ENCODE results near the gene PTPRA. TPM values are rescaled to one million over a fixed set of nuclear protein-coding genes. Genes with fewer than 3 reads are reported as not detected.
"Not testable (repeated sequence)": the region's sequence is repeated elsewhere in the genome, so short reads cannot be mapped to it uniquely, and the experiment has no call there.

PTPRA gene
- total RNA-seq, 1 experiment from 2014 or later: 67.8 TPM

GRCh38 chr20:2889797-2890196 lies 16.5 kb downstream of the PTPRA start:
- no peak for DNase-seq (ENCODE audit: low read depth)

DNA sequence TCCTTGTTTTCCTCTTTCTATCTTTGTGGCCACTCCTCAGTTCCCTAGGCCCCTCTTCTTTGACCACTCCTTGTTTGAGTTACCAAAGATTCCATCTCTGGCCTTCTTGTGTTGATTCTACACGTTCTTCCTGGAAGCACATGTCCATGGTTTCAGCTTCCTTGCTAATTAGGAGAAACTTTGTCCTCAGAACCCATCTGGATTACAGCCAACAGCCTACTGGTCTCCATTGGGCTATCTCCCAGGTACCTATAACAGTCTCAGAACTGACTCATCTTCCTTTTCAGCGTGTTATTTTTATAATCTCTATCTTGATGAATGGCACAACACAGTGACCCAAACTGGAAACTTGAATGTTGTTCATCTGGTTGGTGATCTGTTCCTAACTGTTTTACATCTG lies 17.5 kb downstream of the PTPRA start:
- peak; percentile 81 for DNase-seq (ENCODE audit: low read depth)

DNA sequence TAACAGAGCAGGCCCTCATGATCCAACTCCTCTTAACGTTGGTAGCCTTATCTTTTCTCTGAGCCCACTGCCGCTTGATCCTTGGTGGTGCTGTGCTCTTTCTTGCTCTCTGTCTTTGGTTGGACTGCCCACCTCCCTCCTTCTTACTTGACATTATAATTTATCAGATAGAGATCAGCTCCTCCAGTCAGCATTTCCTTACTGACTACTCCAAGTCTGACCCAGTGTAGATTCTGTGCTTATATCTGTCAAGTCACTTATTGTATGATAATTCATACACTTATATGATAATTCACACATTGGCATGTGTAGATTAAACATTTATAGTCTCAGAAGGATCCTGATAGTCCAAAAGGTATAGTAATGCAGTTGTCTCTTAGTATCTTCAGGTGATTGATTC lies 18.1 kb downstream of the PTPRA start:
- no peak for DNase-seq (ENCODE audit: low read depth)

- DNase-seq (ENCODE audit: low read depth): no peak
Observed at GRCh38 chr20:2892376-2892775, 19.1 kb downstream of the PTPRA start.

GRCh38 chr20:2894221-2894620 lies 20.9 kb downstream of the PTPRA start:
- no peak for DNase-seq (ENCODE audit: low read depth)

GRCh38 chr20:2895154-2895553 lies 21.9 kb downstream of the PTPRA start:
- not testable (repeated sequence) for DNase-seq (ENCODE audit: low read depth)

DNA sequence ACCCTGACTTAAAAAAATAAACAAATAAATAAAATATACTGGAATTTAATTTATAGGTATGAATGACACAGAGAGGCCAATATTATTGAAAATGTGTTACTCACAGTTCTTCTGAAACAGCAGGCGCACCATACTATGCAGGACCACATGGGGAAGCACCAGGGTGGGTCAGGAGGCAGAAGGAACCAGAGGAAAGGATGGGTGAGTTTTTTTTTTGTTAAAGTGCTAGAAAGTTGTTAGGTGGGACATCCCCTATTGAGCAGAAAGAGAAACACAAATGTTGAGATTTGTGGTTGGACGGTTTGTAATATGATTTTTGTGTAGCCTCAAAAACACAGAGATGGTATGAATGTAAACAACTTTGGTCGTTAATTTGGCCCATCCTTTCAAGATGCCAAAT lies 26.0 kb downstream of the PTPRA start:
- DNase-seq (ENCODE audit: low read depth): no peak

DNA sequence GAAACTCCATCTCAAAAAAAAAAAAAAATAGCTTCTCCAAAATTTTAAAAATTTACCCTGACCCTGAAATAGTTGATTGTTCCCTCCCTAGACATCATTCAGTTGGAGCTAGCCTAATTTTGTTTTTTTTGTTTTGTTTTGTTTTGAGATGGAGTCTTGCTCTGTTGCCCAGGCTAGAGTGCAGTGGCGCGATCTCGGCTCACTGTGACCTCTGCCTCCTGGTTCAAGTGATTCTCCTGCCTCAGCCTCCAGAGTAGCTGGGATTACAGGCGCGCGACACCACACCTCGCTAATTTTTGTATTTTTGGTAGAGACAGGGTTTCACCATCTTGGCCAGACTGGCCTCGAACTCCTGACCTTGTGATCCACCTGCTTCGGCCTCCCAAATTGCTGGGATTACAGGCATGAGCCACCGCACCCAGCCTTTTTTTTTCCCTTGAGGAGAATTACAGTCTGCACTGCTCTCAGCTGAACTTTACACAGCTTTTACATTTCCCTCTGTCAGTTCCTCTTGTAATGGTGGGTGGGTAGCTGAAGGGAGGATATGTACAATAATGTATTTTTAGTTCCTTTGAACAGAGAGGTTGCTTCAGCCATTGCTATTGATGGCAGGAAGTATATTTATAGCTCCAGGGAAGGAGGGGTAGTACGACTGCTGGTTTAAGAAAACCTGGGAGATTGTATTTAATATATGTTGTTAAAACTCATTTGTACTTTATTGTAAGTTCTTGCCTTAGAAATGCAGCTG lies 27.7 kb downstream of the PTPRA start:
- DNase-seq (ENCODE audit: low read depth): no peak

GRCh38 chr20:2902291-2902690 lies 29.0 kb downstream of the PTPRA start:
- no peak for DNase-seq (ENCODE audit: low read depth)

DNA sequence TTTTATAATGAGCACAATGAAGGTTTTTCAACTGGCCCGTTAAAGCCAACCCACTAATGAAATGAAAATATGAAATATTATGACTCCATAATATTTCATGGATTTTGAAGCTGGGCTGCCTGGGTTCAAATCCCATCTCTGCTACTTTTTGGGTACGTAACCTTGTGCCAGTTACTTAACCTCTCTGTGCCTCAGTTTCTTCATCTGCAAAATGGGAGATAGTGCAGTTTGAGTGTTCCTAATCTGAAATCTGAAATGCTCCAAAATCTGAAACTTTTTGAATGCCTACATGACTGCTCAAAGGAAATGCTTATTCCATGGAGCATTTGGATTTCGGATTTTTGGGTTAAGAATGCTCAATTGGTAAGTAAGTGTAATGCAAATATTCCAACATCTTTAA lies 29.5 kb downstream of the PTPRA start:
- DNase-seq (ENCODE audit: low read depth): no peak

GRCh38 chr20:2903686-2904085 lies 30.4 kb downstream of the PTPRA start:
- DNase-seq (ENCODE audit: low read depth): no peak

DNA sequence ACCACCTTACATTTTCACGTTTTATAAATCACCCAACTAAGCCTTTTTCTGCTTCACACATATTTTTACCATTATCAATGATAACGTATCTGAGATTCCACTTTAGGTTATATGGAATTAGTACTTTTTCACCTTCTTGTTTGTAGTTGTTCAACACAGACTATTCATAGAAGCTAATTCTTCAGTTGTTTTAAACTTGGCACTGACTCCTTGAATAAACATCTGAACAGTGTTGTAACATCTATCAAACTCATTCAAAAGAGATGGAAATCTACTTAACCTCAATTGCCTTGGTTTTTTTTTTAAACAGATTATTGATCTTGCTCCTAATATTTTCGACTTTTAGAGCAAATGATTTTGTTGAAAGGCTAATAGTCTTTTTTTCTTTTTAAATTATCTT lies 34.2 kb downstream of the PTPRA start:
- DNase-seq (ENCODE audit: low read depth): no peak

- DNase-seq (ENCODE audit: low read depth): no peak
Observed at GRCh38 chr20:2909953-2910352, 36.7 kb downstream of the PTPRA start.

DNA sequence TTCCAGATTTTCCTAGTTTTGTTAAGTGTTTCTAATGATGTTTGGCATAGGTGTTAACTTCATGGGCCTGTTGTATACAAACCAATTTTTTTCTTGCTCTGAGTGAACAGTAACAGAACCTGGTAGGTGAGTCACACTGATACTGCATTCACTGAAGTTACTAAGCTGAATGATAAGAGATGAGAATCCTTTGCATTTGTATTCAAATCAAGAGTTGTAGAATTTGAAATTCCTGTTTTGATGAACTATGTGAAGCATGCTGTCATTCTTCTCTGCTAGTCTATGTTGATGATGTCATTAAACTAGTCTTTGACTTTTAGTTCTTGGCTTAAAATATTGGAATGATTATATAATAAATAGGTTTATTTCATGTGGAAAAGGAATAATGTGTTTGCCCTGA lies 37.9 kb downstream of the PTPRA start:
- no peak for DNase-seq (ENCODE audit: low read depth)

GRCh38 chr20:2914160-2914559 lies 40.9 kb downstream of the PTPRA start:
- DNase-seq (ENCODE audit: low read depth): no peak

DNA sequence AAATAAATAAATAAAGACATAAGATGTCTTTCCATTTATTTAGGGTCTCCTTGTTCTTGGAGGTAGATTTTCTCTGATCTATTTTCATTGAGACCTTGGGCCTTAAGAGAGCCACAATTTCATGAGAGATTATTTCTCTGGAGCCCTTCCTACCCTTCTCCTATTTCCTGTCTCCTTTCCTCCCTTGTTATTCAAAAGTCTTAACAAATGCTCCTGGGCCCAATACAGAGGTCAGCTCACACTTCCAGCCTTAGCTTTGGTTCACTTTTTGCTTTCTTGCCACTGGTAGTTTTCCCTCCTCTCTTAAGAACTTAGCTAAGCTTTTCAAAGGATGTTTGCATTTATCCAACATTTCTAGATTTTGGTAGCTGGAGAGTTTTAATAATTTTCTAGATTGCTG lies 44.0 kb downstream of the PTPRA start:
- no peak for DNase-seq (ENCODE audit: low read depth)

DNA sequence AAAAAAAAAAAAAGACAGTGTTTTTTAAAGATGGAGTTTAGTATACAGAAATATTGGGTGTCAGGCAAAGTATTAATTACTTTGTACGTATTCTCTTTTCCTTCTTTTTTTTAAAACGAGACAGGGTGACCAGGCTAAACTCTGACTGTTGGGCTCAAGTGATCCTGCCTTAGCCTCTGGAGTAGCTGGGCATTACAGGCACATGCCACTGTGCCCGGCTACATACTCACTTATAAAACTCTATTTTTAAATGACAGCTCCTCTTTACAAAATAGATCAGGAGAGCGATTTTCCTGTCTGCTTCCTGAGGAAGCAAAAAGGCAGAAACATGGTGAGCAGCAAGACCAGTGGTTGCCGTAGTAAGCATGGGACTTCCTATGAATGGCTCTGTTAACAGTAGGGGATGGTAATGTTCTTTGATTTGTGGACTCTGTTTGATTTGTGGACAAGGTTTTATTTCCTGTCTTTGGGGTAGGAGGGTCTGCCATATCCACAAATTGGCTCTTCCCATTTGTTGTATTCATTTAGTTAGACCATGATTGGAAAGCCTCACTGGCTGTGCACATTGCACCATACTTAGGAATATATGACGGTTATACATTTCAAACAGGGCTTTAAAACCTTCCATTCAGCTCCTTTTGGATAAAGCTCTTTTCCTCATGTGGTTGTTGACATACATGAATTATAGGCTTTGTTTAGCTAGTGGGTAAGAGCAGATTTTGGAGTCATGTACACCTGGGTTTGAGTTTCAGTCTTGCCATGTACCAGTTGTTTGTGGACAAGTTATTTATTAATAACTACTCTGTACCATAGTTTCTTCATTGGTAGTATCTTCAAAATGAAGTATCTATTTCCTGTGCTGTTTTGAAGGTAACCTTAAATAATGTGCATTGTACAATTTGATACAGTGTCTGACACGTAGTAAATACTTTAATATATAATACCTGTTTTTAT lies 45.1 kb downstream of the PTPRA start:
- DNase-seq (ENCODE audit: low read depth): no peak

- DNase-seq (ENCODE audit: low read depth): no peak
Observed at GRCh38 chr20:2919518-2920245, 46.4 kb downstream of the PTPRA start.

GRCh38 chr20:2920473-2920872 lies 47.2 kb downstream of the PTPRA start:
- DNase-seq (ENCODE audit: low read depth): no peak

- DNase-seq (ENCODE audit: low read depth): no peak
Observed at GRCh38 chr20:2921506-2921905, 48.2 kb downstream of the PTPRA start.

DNA sequence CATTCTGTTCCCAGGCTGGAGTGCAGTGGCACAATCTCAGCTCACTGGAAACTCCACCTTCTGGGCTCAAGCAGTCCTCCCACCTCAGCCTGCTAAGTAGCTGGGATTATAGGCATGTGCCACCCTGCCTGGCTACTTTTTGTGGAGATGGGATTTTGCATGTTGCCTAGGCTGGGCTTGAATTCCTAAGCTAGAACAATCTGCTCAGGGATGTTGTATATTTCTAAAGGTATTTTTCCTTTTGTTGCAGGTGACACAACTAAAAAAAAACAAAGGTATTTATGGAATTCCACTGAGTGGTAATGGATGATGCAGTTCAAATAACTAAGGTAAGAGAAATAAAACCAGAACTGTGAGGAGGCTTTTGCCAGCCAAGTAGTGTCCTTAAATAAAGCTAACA lies 49.7 kb downstream of the PTPRA start:
- DNase-seq (ENCODE audit: low read depth): no peak

DNA sequence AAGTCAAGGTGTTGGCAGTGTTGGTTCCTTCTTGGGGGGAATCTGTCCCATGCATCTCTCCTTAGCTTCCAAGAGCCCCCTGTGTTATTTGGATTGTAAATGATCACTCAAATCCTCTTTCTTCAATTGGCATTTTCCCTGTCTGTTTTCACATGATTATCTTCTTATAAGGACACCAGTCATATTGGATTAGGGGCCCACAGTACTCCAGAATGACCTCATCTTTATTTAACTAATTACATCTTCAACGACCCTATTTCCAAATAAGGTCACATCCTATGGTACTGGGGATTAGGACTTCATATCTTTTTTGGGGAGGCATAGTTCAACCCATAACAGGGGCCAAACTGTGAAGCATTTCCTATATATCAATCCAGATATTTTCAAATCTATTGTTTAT lies 57.3 kb downstream of the PTPRA start:
- DNase-seq (ENCODE audit: low read depth): no peak

All from RPMI7951 (cell line).